Measurements from ENCODE around the gene L1TD1.
"Not testable (repeated sequence)": the region's sequence is repeated elsewhere in the genome, so short reads cannot be mapped to it uniquely, and the experiment has no call there.

GRCh38 chr1:62239652-62240403 lies 45.2 kb downstream of the L1TD1 start:
- TF ChIP-seq POLR2AphosphoS5 (IDR thresholded peaks at IDR 0.05); CTCF (IDR thresholded peaks at IDR 0.05; ENCODE audit: poor library complexity, severe bottlenecking); TAF1 (IDR thresholded peaks at IDR 0.05; ENCODE audit: low read depth): not testable (repeated sequence)

Data from neural cell (in vitro differentiated cells).